ENCODE data around the gene MSGN1. TPM values are rescaled to one million over a fixed set of nuclear protein-coding genes. Genes with fewer than 3 reads are reported as not detected.

The MSGN1 gene
- total RNA-seq, 1 experiment from 2014 or later: not detected

- no peak overlapping the region for H2AK5ac ChIP-seq (ENCODE audit: insufficient read length, low read length)
- H4K8ac ChIP-seq (replicated peaks; ENCODE audit: insufficient read length, low read depth, low read length): no peak overlapping the region
- WGBS (ENCODE audit: extremely low coverage, insufficient read length, low lambda C conversion rate): no CpG with 5 or more reads among the region's 5 CpGs
- no peaks in the 10 kb centered on the region for H3K9me3 ChIP-seq (ENCODE audit: control insufficient read depth, low read depth, low read length)
- H3K4me1 Mint-ChIP-seq: peaks cover 45 to 52% of the 10 kb centered on the region in 2 experiments
- H3K79me2 ChIP-seq (ENCODE audit: insufficient read depth, low read length): no peaks in the 10 kb centered on the region
- no peaks in the 10 kb centered on the region for H3K79me1 ChIP-seq (ENCODE audit: insufficient read depth, low read depth, low read length, poor library complexity, severe bottlenecking)
- no peak overlapping the region for H2BK12ac ChIP-seq (ENCODE audit: insufficient read length, low read depth, low read length)
- H3K27me3 ChIP-seq (ENCODE audit: insufficient read depth, low read length): no peaks in the 10 kb centered on the region; the same call in 1 of the 2 replicates
- no peak overlapping the region for H3K4ac ChIP-seq (ENCODE audit: low read depth, low read length)
- no peak overlapping the region for H3T11ph ChIP-seq (ENCODE audit: low read length)
- H3K4me2 ChIP-seq (ENCODE audit: insufficient read depth, insufficient read length, low read length): no peak overlapping the region
- H3K27me3 Mint-ChIP-seq (ENCODE audit: low read depth): peaks cover 86% of the 10 kb centered on the region
- peaks cover 0 to 10% (median 1%) of the 10 kb centered on the region in 3 experiments; a peak in 2 of 7 replicates for H3K36me3 Mint-ChIP-seq (ENCODE audit: insufficient read depth in 1 of 3, low read depth in 3 of 3)
- no peaks in the 10 kb centered on the region for H4K20me1 ChIP-seq (ENCODE audit: control insufficient read depth, insufficient read depth, insufficient read length)
- H3K4me3 Mint-ChIP-seq: no peak overlapping the region
- no peak overlapping the region for H3K27ac ChIP-seq (ENCODE audit: insufficient read length, low read depth, low read length)
- H2AFZ ChIP-seq (ENCODE audit: low read length): no peak overlapping the region
- H2BK120ac ChIP-seq (ENCODE audit: low read depth, low read length, poor library complexity, severe bottlenecking): no peak overlapping the region
- no peak overlapping the region for H3K18ac ChIP-seq (ENCODE audit: insufficient read length, low read depth, low read length)
- TF ChIP-seq CTCF (conservative IDR thresholded peaks at IDR 0.05): no peak
- no peak overlapping the region for H3K14ac ChIP-seq (ENCODE audit: insufficient read depth, low read length)
- H3K27ac Mint-ChIP-seq: no peak overlapping the region
- no peak overlapping the region for H4K91ac ChIP-seq (ENCODE audit: insufficient read length, low read depth, low read length)
- H2BK5ac ChIP-seq (ENCODE audit: insufficient read length, low read length): no peak overlapping the region
- peaks cover 0 to 10% of the 10 kb centered on the region in 2 experiments; a peak in 3 of 5 replicates for H3K9me3 Mint-ChIP-seq
- no peak overlapping the region for H3K23ac ChIP-seq (ENCODE audit: insufficient read length, low read depth, low read length)
- no peak overlapping the region for H2BK15ac ChIP-seq (ENCODE audit: low read depth, low read length)
- DNase-seq: peak; percentile 38
- 0 out of 2 replicates have a peak, but pooled peaks cover 2% of the 10 kb centered on the region for H3K4me1 ChIP-seq (ENCODE audit: insufficient read depth, low read length)
- no peak overlapping the region for H2BK20ac ChIP-seq (ENCODE audit: low read depth, low read length, poor library complexity, severe bottlenecking)
- H4K5ac ChIP-seq (ENCODE audit: insufficient read length, low read depth, low read length): no peak overlapping the region
- no peak overlapping the region for H3K9ac ChIP-seq (ENCODE audit: extremely low read depth, insufficient read length, low read length)
- H3K56ac ChIP-seq (ENCODE audit: insufficient read length, low read depth, low read length): no peak overlapping the region
- no peaks in the 10 kb centered on the region for H3K23me2 ChIP-seq (ENCODE audit: insufficient read length, low read depth, low read length, poor library complexity, severe bottlenecking)
Observed at GRCh38 chr2:17827316-17827715, 11.1 kb downstream of the MSGN1 start.

Data from H9 (cell line).